Subcutaneous abdominal adipose tissue (tissue), 5 donors: ENCODE data around the gene MLPH.

Experiments used
- H3K27ac ChIP-seq: one replicate; pipeline ENCODE4 v1.7.0; 2013; ENCODE audit warnings: low read depth, mild to moderate bottlenecking, inconsistent platforms, low read length, moderate library complexity
- H3K27me3 ChIP-seq, 5 donors: one replicate each; pipeline ENCODE4 v1.7.0; 2013; ENCODE audit warnings: low read length in 5 of 5, inconsistent platforms in 1 of 5; ENCODE audit not compliant: control insufficient read depth in 5 of 5, insufficient read depth in 4 of 5
- H3K36me3 ChIP-seq, 5 donors: one replicate each; pipeline ENCODE4 v1.7.0; 2013; ENCODE audit warnings: low read length in 5 of 5; ENCODE audit not compliant: control insufficient read depth in 5 of 5, insufficient read depth in 5 of 5
- H3K4me1 ChIP-seq, 5 donors: one replicate each; pipeline ENCODE4 v1.7.0; 2013; ENCODE audit warnings: low read length in 5 of 5, mild to moderate bottlenecking in 3 of 5, moderate library complexity in 1 of 5; ENCODE audit not compliant: control insufficient read depth in 5 of 5, insufficient read depth in 5 of 5
- H3K4me3 ChIP-seq, 5 donors: one replicate each; pipeline ENCODE4 v1.7.0; 2013; ENCODE audit warnings: low read length in 5 of 5, low read depth in 1 of 5
- H3K9ac ChIP-seq, 5 donors: one replicate each; pipeline ENCODE4 v1.7.0; 2013; ENCODE audit warnings: low read length in 5 of 5, mild to moderate bottlenecking in 4 of 5, moderate library complexity in 3 of 5
- H3K9me3 ChIP-seq, 5 donors: one replicate each; pipeline ENCODE4 v1.7.0; 2013; ENCODE audit warnings: low read length in 5 of 5; ENCODE audit not compliant: control insufficient read depth in 5 of 5
- donor health status: healthy.
- donor health status: healthy.
- donor health status: healthy.
- donor health status: healthy.
- donor health status: healthy.

The MLPH gene

GRCh38 chr2:237515166-237515565, 28.1 kb downstream of the MLPH start:
- no peaks in the 10 kb centered on the region for H3K9me3 ChIP-seq
- no peak overlapping the region for H3K4me3 ChIP-seq
- no peak overlapping the region for H3K27ac ChIP-seq
- H3K36me3 ChIP-seq = no peaks in the 10 kb centered on the region
- peaks cover 0 to 12% (median 4%) of the 10 kb centered on the region in 5 donors for H3K4me1 ChIP-seq
- no peak overlapping the region for H3K9ac ChIP-seq
- no peaks in the 10 kb centered on the region for H3K27me3 ChIP-seq

GRCh38 chr2:237515621-237516275, 28.7 kb downstream of the MLPH start:
- H3K27me3 ChIP-seq = no peaks in the 10 kb centered on the region
- H3K4me1 ChIP-seq = peaks cover 0 to 12% (median 4%) of the 10 kb centered on the region in 5 donors
- no peak overlapping the region for H3K9ac ChIP-seq
- H3K27ac ChIP-seq = no peak overlapping the region
- H3K36me3 ChIP-seq = no peaks in the 10 kb centered on the region
- no peak overlapping the region for H3K4me3 ChIP-seq
- no peaks in the 10 kb centered on the region for H3K9me3 ChIP-seq

GRCh38 chr2:237517163-237517562, 30.1 kb downstream of the MLPH start:
- Histone ChIP-seq H3K27ac (no peak overlapping the region), H3K36me3 (no peaks in the 10 kb centered on the region)

GRCh38 chr2:237517990-237518389, 30.9 kb downstream of the MLPH start:
- Histone ChIP-seq H3K4me3 (no peak overlapping the region), H3K36me3 (no peaks in the 10 kb centered on the region), H3K9me3 (no peaks in the 10 kb centered on the region), H3K9ac (no peak overlapping the region), H3K27ac (no peak overlapping the region), H3K27me3 (no peaks in the 10 kb centered on the region), H3K4me1 (peaks cover 0 to 2% (median 0%) of the 10 kb centered on the region in 5 donors)

More at GRCh38 chr2:237517163-237517562, 30.1 kb downstream of the MLPH start:
- Histone ChIP-seq H3K9ac (no peak overlapping the region), H3K9me3 (no peaks in the 10 kb centered on the region), H3K4me3 (no peak overlapping the region), H3K27me3 (no peaks in the 10 kb centered on the region), H3K4me1 (peaks cover 0 to 9% (median 3%) of the 10 kb centered on the region in 5 donors)

GRCh38 chr2:237519506-237520245, 32.6 kb downstream of the MLPH start:
- no peaks in the 10 kb centered on the region for H3K4me1 ChIP-seq
- no peaks in the 10 kb centered on the region for H3K36me3 ChIP-seq
- H3K27ac ChIP-seq = no peak overlapping the region
- no peaks in the 10 kb centered on the region for H3K27me3 ChIP-seq
- no peak overlapping the region for H3K4me3 ChIP-seq
- H3K9me3 ChIP-seq = no peaks in the 10 kb centered on the region
- H3K9ac ChIP-seq = no peak overlapping the region

- H3K27me3 ChIP-seq = no peaks in the 10 kb centered on the region
- no peaks in the 10 kb centered on the region for H3K9me3 ChIP-seq
- no peaks in the 10 kb centered on the region for H3K4me1 ChIP-seq
- no peak overlapping the region for H3K9ac ChIP-seq
- no peak overlapping the region for H3K27ac ChIP-seq
- no peaks in the 10 kb centered on the region for H3K36me3 ChIP-seq
- no peak overlapping the region for H3K4me3 ChIP-seq
Measured at GRCh38 chr2:237520290-237520689, 33.2 kb downstream of the MLPH start.

- no peaks in the 10 kb centered on the region for H3K36me3 ChIP-seq
- H3K27me3 ChIP-seq = no peaks in the 10 kb centered on the region
- no peak overlapping the region for H3K9ac ChIP-seq
- H3K4me3 ChIP-seq = no peak overlapping the region
- H3K4me1 ChIP-seq = peaks cover 0 to 8% (median 7%) of the 10 kb centered on the region in 5 donors
- H3K27ac ChIP-seq = no peak overlapping the region
- no peaks in the 10 kb centered on the region for H3K9me3 ChIP-seq
Measured at GRCh38 chr2:237524631-237525030, 37.6 kb downstream of the MLPH start.

GRCh38 chr2:237525559-237526157, 38.6 kb downstream of the MLPH start:
- no peaks in the 10 kb centered on the region for H3K27me3 ChIP-seq
- H3K36me3 ChIP-seq = no peaks in the 10 kb centered on the region

GRCh38 chr2:237527233-237527632, 40.2 kb downstream of the MLPH start:
- H3K9ac ChIP-seq = no peak overlapping the region
- peaks cover 0 to 8% (median 7%) of the 10 kb centered on the region in 5 donors for H3K4me1 ChIP-seq
- no peaks in the 10 kb centered on the region for H3K9me3 ChIP-seq
- H3K4me3 ChIP-seq = no peak overlapping the region
- no peak overlapping the region for H3K27ac ChIP-seq
- H3K36me3 ChIP-seq = no peaks in the 10 kb centered on the region
- H3K27me3 ChIP-seq = no peaks in the 10 kb centered on the region

More at GRCh38 chr2:237525559-237526157, 38.6 kb downstream of the MLPH start:
- no peaks in the 10 kb centered on the region for H3K9me3 ChIP-seq
- no peak overlapping the region for H3K4me3 ChIP-seq
- peaks cover 0 to 8% (median 7%) of the 10 kb centered on the region in 5 donors for H3K4me1 ChIP-seq
- no peak overlapping the region for H3K27ac ChIP-seq
- H3K9ac ChIP-seq = no peak overlapping the region

- Histone ChIP-seq H3K4me3 (no peak overlapping the region), H3K27ac (no peak overlapping the region), H3K27me3 (no peaks in the 10 kb centered on the region), H3K36me3 (no peaks in the 10 kb centered on the region), H3K4me1 (peaks cover 0 to 8% (median 7%) of the 10 kb centered on the region in 5 donors), H3K9me3 (no peaks in the 10 kb centered on the region), H3K9ac (no peak overlapping the region)
Measured at GRCh38 chr2:237527766-237528165, 40.7 kb downstream of the MLPH start.
